Immature natural killer cell (primary cell): ENCODE measurements around the gene ADIPOQ. TPM values are rescaled to one million over a fixed set of nuclear protein-coding genes. Genes with fewer than 3 reads are reported as not detected.
A peak's percentile ranks its signal among the peaks of the same experiment; 100 is the strongest.
"Not testable (repeated sequence)": the region's sequence is repeated elsewhere in the genome, so short reads cannot be mapped to it uniquely, and the experiment has no call there.

Source experiments
- DNase-seq, 3 donors: peaks; one replicate each; pipeline ENCODE4 v3.0.0; 2022; ENCODE audit warnings: mixed read lengths in 1 of 3
- H3K27ac Mint-ChIP-seq, 6 donors: one replicate each; pipeline ENCODE4 v1.8.0; 2020; ENCODE audit warnings: mixed read lengths in 6 of 6, mild to moderate bottlenecking in 5 of 6, inconsistent platforms in 4 of 6, moderate library complexity in 3 of 6
- H3K27me3 Mint-ChIP-seq, 3 donors: one replicate each; pipeline ENCODE4 v1.8.0; 2020 to 2021; ENCODE audit warnings: low read depth in 3 of 3, mild to moderate bottlenecking in 3 of 3, mixed read lengths in 3 of 3, moderate library complexity in 3 of 3, inconsistent platforms in 1 of 3
- H3K36me3 Mint-ChIP-seq, 3 donors: one replicate each; pipeline ENCODE4 v1.8.0; 2020; ENCODE audit warnings: mixed read lengths in 3 of 3, inconsistent platforms in 2 of 3, mild to moderate bottlenecking in 2 of 3
- H3K4me1 Mint-ChIP-seq, 2 donors: one replicate each; pipeline ENCODE4 v1.8.0; 2020; ENCODE audit warnings: inconsistent platforms in 2 of 2, mild to moderate bottlenecking in 2 of 2, mixed read lengths in 2 of 2, moderate library complexity in 1 of 2
- H3K4me3 Mint-ChIP-seq, 5 donors: one replicate each; pipeline ENCODE4 v1.8.0; 2020; ENCODE audit warnings: mild to moderate bottlenecking in 5 of 5, mixed read lengths in 5 of 5, inconsistent platforms in 3 of 5, moderate library complexity in 3 of 5
- H3K9me3 Mint-ChIP-seq, 6 donors: one replicate each; pipeline ENCODE4 v1.8.0; 2020; ENCODE audit warnings: mild to moderate bottlenecking in 6 of 6, mixed read lengths in 6 of 6, inconsistent platforms in 4 of 6, moderate library complexity in 3 of 6
- polyA plus RNA-seq, 3 donors: library from polyadenylated mRNA; unstranded; fragments of 300-500 nt; fragmentation: Illumina TruSeq; gene quantifications; one replicate each; pipeline ENCODE4 v1.2.3, GENCODE V29; 2021

Gene ADIPOQ
- not detected for polyA plus RNA-seq

- DNase-seq: no peak
- no peak within 1 kb of the TSS for H3K4me3 Mint-ChIP-seq
- no peak within 1 kb of the TSS for H3K27ac Mint-ChIP-seq
- H3K27me3 Mint-ChIP-seq: peaks cover 0 to 11% (median 11%) of the 10 kb centered on the region in 3 donors
- H3K4me1 Mint-ChIP-seq: no peaks in the 10 kb centered on the region
- no peaks in the 10 kb centered on the region for H3K36me3 Mint-ChIP-seq
- no peaks in the 10 kb centered on the region for H3K9me3 Mint-ChIP-seq
These were observed at the start of gene ADIPOQ for GRCh38 chr3:186842426-186843038. Gene ADIPOQ, plus strand, starts transcription at chr3:186842710. Its CDS starts 10,349 bp downstream, at chr3:186853059.

- peaks cover 15 to 42% (median 16%) of the 10 kb centered on the region in 3 donors for H3K36me3 Mint-ChIP-seq
- no peaks in the 10 kb centered on the region for H3K27me3 Mint-ChIP-seq
- peak overlapping the region in 1 of 6 donors; percentile 34 for H3K27ac Mint-ChIP-seq
- no peak for DNase-seq
- no peaks in the 10 kb centered on the region for H3K9me3 Mint-ChIP-seq
- H3K4me1 Mint-ChIP-seq: peaks cover 1 to 21% of the 10 kb centered on the region in 2 donors
- H3K4me3 Mint-ChIP-seq: no peak overlapping the region
These were observed 44.2 kb upstream of the ADIPOQ start for GRCh38 chr3:186798239-186798874.

GRCh38 chr3:186800285-186800684 is 42.2 kb upstream of the ADIPOQ start:
- H3K27ac Mint-ChIP-seq: peak overlapping the region in 1 of 6 donors; percentile 43

GRCh38 chr3:186802701-186803100 is 39.8 kb upstream of the ADIPOQ start:
- H3K4me3 Mint-ChIP-seq: no peak overlapping the region
- no peak for DNase-seq
- peaks cover 3 to 21% (median 9%) of the 10 kb centered on the region in 3 donors for H3K36me3 Mint-ChIP-seq
- H3K4me1 Mint-ChIP-seq: peaks cover 22 to 49% of the 10 kb centered on the region in 2 donors
- no peaks in the 10 kb centered on the region for H3K9me3 Mint-ChIP-seq
- peaks cover 0 to 4% (median 2%) of the 10 kb centered on the region in 3 donors for H3K27me3 Mint-ChIP-seq
- H3K27ac Mint-ChIP-seq: peak overlapping the region in 1 of 6 donors; percentile 17

More at GRCh38 chr3:186800285-186800684, 42.2 kb upstream of the ADIPOQ start:
- Mint-ChIP-seq H3K4me1 (peaks cover 5 to 28% of the 10 kb centered on the region in 2 donors), H3K27me3 (no peaks in the 10 kb centered on the region), H3K4me3 (no peak overlapping the region), H3K36me3 (peaks cover 9 to 33% (median 9%) of the 10 kb centered on the region in 3 donors), H3K9me3 (no peaks in the 10 kb centered on the region)
- DNase-seq: no peak

GRCh38 chr3:186803447-186803846 is 39.1 kb upstream of the ADIPOQ start:
- peaks cover 22 to 48% of the 10 kb centered on the region in 2 donors for H3K4me1 Mint-ChIP-seq
- H3K9me3 Mint-ChIP-seq, H3K4me3 Mint-ChIP-seq, H3K27ac Mint-ChIP-seq, DNase-seq, H3K27me3 Mint-ChIP-seq: not testable (repeated sequence)
- peaks cover 3 to 17% (median 7%) of the 10 kb centered on the region in 3 donors for H3K36me3 Mint-ChIP-seq

- Mint-ChIP-seq H3K27ac (peak within 1 kb of the TSS; percentile 91 to 95 (median 93)), H3K27me3 (peaks cover 0 to 4% (median 2%) of the 10 kb centered on the region in 3 donors), H3K4me1 (peaks cover 21 to 29% of the 10 kb centered on the region in 2 donors), H3K9me3 (peaks cover 0 to 2% (median 0%) of the 10 kb centered on the region in 6 donors), H3K36me3 (peaks cover 3 to 6% (median 3%) of the 10 kb centered on the region in 3 donors), H3K4me3 (peak within 1 kb of the TSS; percentile 94 to 96 (median 95))
- DNase-seq: peak; percentile 76 to 79 (median 77)
These were observed 36.1 kb upstream of the ADIPOQ start, which contains the start of gene RFC4 for GRCh38 chr3:186806089-186807055. Gene RFC4, minus strand, starts transcription at chr3:186806482. Its CDS starts 1,769 bp downstream, at chr3:186804713.

- Mint-ChIP-seq H3K9me3 (peaks cover 0 to 2% (median 0%) of the 10 kb centered on the region in 6 donors), H3K4me1 (peaks cover 21 to 29% of the 10 kb centered on the region in 2 donors), H3K27me3 (peaks cover 0 to 4% (median 2%) of the 10 kb centered on the region in 3 donors), H3K4me3 (peak overlapping the region; percentile 94 to 96 (median 95)), H3K27ac (peak overlapping the region; percentile 91 to 95 (median 93)), H3K36me3 (peaks cover 3 to 6% (median 3%) of the 10 kb centered on the region in 3 donors)
- DNase-seq: no peak
These were observed 35.3 kb upstream of the ADIPOQ start for GRCh38 chr3:186807231-186807630.

- H3K27ac Mint-ChIP-seq: no peak overlapping the region
- peaks cover 0 to 4% (median 4%) of the 10 kb centered on the region in 3 donors for H3K27me3 Mint-ChIP-seq
- H3K4me3 Mint-ChIP-seq: no peak overlapping the region
- H3K4me1 Mint-ChIP-seq: peaks cover 15 to 19% of the 10 kb centered on the region in 2 donors
- H3K9me3 Mint-ChIP-seq: peaks cover 0 to 2% (median 0%) of the 10 kb centered on the region in 6 donors
- no peak for DNase-seq
- no peaks in the 10 kb centered on the region for H3K36me3 Mint-ChIP-seq
These were observed 32.0 kb upstream of the ADIPOQ start for GRCh38 chr3:186810336-186810996.

GRCh38 chr3:186811313-186811712 is 31.2 kb upstream of the ADIPOQ start:
- not testable (repeated sequence) for H3K27me3 Mint-ChIP-seq, H3K9me3 Mint-ChIP-seq, H3K27ac Mint-ChIP-seq, DNase-seq, H3K4me3 Mint-ChIP-seq, H3K36me3 Mint-ChIP-seq
- peaks cover 9 to 11% of the 10 kb centered on the region in 2 donors for H3K4me1 Mint-ChIP-seq

GRCh38 chr3:186814100-186814499 is 28.4 kb upstream of the ADIPOQ start:
- DNase-seq: no peak
- H3K4me1 Mint-ChIP-seq: no peaks in the 10 kb centered on the region
- H3K36me3 Mint-ChIP-seq: no peaks in the 10 kb centered on the region
- H3K9me3 Mint-ChIP-seq: peaks cover 0 to 2% (median 0%) of the 10 kb centered on the region in 6 donors
- H3K27ac Mint-ChIP-seq: no peak overlapping the region
- no peak overlapping the region for H3K4me3 Mint-ChIP-seq
- peaks cover 0 to 2% (median 0%) of the 10 kb centered on the region in 3 donors for H3K27me3 Mint-ChIP-seq

- Mint-ChIP-seq H3K27ac (no peak overlapping the region), H3K27me3 (peaks cover 0 to 2% (median 0%) of the 10 kb centered on the region in 3 donors), H3K36me3 (no peaks in the 10 kb centered on the region), H3K4me3 (no peak overlapping the region), H3K9me3 (no peaks in the 10 kb centered on the region), H3K4me1 (no peaks in the 10 kb centered on the region)
- no peak for DNase-seq
These were observed 27.1 kb upstream of the ADIPOQ start for GRCh38 chr3:186815435-186815834.

- Mint-ChIP-seq H3K36me3 (no peaks in the 10 kb centered on the region), H3K4me3 (no peak overlapping the region), H3K9me3 (no peaks in the 10 kb centered on the region), H3K4me1 (no peaks in the 10 kb centered on the region), H3K27me3 (peaks cover 0 to 3% (median 2%) of the 10 kb centered on the region in 3 donors), H3K27ac (no peak overlapping the region)
- no peak for DNase-seq
These were observed 24.0 kb upstream of the ADIPOQ start for GRCh38 chr3:186818516-186818915.

- H3K4me1 Mint-ChIP-seq: no peaks in the 10 kb centered on the region
- H3K9me3 Mint-ChIP-seq: no peaks in the 10 kb centered on the region
- H3K4me3 Mint-ChIP-seq: no peak overlapping the region
- no peak for DNase-seq
- no peaks in the 10 kb centered on the region for H3K36me3 Mint-ChIP-seq
- peaks cover 0 to 3% (median 2%) of the 10 kb centered on the region in 3 donors for H3K27me3 Mint-ChIP-seq
- H3K27ac Mint-ChIP-seq: no peak overlapping the region
These were observed 23.6 kb upstream of the ADIPOQ start for GRCh38 chr3:186818956-186819355.
